Stimulated activated CD4-positive, alpha-beta T cell treated with anti-CD3 and anti-CD28 coated beads, Interleukin-1b, Interleukin-23, amount 100 ng/mL, for 4 hours (primary cell): ENCODE results near the gene C1QTNF3.

Experiments used
- DNase-seq, 2 donors: peaks; one replicate each; pipeline ENCODE4 v3.0.0-alpha.2; 2020; ENCODE audit warnings: low read depth in 2 of 2

Gene C1QTNF3

DNA sequence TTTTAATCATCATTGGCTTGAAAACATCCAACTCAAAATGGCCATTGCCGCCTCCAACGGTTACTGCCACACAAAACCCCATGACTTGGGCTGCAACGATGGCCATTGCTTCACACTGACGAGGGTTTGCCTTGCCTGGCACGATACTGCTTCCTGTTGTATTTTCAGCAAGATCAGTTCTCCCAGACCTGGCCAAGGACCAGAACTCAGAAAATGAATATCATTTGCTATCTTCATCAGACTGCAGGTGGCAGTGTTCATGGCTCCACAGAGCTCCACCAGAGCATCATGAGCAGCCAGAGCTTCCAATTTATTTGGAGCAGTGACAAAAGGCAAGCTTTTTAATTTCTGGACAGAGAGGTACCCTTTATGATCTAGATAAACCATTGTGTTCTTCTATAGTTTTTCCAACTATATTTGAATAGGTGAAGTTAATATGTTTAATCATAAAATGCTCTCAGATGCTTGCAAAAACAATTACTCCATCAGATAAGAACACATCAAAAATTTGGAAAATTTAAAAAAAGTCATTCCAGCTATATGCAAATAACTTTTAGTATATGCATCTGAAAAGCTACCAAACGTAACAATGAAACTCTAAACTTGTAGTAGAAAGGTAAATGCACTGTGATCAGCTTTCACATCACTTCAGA lies 45.6 kb downstream of the C1QTNF3 start:
- peak in 1 of 2 donors; percentile 8 for DNase-seq

DNA sequence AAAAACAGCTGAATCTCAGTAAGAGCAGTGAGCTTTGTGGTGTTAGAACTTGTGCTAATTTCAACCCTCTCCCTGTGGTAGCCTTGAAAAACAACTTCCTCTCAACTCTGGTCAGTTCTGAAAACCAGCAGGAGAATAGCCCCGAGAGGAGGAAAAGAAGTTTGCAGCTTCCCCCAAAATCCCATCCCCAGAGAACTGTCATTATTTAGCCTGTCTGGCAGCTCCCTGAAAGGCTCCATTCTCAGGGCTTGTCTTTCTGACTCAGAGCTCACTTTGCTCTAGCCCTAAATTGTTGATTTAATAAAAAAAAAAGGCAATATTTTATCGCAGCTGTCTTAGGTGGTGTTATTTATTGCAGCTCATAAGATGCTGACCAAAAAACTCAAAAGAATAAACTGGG lies 47.1 kb downstream of the C1QTNF3 start:
- no peak for DNase-seq

DNA sequence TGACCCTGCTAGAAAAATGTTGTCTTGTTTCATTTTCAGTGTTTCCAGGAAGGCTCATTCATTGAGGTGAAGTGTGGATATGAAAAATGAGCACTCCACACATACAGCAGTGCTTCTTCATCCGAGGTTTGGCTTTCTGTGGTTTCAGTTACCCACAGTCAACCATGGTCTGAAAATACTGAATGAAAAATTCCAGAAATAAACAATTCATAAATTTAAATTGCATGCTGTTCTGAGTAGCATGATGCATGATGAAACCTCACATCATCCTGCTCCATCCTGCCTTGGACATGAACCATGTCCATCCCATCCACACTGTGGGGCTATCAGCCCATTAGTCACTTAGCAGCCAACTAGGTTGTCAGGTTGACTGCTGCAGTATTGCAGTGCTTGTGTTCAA lies 48.2 kb downstream of the C1QTNF3 start:
- DNase-seq = no peak

DNA sequence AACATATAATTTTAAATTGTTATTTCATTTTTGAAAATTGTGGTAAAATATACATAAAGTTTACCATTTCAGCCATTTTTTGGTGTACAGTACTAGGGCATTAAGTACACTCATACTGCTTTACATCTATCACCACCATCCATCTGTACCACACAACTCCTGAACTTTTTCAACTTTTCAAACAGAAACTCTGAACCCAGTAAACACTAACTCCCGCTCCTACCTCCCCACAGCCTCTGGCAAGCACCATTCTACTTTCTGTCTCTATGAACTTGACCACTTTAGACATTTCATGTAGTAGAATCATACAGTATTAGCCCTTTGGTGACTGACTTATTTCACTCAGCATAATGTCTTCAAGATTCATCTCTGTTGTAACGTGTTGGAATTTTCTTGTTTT lies 50.1 kb downstream of the C1QTNF3 start:
- DNase-seq = no peak

DNA sequence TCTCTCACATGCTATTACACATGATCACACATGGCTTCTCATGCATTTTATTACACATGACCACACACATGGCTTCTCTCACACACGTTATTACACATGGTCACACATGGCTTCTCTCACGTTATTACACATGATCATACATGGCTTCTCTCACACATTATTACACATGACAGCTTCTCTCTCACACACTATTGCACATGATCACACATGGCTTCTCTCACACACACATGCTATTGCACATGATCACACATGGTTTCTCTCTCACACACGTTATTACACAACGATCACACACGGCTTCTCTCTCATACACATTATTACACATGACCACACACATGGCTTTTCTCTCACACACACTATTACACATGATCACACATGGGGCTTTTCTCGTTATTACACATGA lies 57.6 kb downstream of the C1QTNF3 start:
- DNase-seq = no peak

DNA sequence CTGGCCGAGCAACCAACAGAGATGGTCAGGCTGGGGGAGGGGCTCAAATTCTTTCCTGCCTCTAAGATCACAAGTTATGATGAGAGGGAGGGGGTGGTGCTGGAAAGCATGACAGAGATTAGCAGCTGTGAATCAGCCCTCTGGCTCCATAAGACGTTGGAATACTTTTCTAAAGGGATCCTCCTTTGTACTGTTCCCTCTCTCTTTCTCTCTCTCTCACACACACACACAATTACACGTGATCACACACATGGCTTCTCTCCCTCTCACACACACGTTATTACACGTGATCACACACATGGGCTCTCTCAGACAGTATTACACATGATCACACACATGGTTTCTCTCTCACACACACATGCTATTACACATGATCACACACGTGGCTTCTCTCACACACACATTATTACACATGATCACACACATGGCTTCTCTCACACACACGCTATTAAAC lies 58.3 kb downstream of the C1QTNF3 start, which contains the start of gene SLC45A2:
Gene SLC45A2, minus strand, starts transcription at position 23 of the 454 bp plus-strand sequence. CDS start 110 bp downstream, outside the sequence.
- DNase-seq = no peak

DNA sequence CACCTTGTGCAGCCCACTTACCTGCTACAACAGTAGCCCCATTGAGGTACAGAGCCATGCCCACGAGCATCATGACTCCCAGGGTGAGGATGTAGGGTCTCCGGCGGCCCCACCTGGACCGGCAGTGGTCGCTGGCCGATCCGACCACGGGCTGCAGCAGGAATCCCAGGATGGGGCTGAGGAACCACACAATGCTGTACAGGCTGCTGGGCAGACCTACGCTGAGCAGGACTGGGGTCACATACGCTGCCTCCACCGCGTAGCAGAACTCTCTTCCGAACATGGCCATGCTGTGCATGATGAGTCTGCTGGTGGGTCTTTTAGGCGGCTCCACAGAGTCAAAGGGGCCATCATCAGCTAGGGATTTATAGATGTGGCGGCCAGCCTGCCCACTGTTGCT lies 58.8 kb downstream of the C1QTNF3 start:
- DNase-seq = no peak

DNA sequence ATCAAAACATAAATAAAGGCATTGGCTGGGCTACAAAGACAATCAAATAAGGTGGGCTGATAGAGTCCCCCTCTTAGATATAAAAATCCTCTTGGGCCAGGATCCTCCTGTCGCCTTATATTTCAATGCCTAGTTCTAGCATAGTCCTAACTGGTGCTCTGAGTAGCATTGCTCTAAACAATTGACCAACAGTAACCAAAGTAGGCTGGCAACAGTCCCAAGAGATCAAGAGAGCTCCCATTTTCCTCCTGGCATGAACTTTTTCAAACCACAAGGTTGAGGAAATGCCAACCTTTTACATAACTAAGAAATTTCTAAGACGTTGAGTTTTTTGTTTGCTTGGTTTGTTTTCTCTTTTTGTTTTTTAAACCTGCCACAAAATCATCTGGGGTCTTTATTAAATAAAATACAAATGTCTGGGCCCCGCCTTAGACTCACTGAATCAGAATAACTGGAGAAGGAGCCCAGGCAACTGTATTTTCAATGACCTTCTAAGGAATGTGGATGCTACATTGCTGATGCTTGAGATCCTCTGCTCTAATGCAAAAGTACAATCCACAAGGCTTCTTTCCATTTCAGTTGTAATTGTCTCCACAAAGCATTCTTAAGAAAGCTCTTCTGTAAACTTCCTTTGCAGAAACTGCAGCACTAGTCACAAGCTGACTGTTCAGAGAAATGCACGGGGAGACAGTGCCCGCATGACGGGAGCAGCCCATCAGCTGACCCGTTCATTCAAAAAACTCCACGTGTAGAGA lies 61.4 kb downstream of the C1QTNF3 start:
- DNase-seq = no peak

DNA sequence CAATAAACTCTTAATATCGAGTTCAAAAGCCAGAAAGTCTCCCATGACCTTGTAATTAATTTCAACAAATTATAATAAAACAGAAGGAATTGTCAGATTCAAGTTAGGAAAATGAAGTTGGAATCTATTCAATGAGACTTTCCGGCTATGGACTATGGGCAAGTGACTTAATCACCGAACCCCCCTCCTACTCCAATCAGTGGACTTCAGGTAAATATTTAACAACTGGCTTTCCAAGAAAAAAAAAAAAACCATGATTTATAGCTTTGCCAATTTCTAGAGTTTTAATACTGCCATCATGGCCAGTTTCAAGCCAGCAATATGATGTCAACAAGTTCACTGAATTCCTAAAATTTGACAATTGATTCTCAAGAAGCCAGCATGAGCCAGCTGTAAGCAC lies 63.0 kb downstream of the C1QTNF3 start:
- no peak for DNase-seq

DNA sequence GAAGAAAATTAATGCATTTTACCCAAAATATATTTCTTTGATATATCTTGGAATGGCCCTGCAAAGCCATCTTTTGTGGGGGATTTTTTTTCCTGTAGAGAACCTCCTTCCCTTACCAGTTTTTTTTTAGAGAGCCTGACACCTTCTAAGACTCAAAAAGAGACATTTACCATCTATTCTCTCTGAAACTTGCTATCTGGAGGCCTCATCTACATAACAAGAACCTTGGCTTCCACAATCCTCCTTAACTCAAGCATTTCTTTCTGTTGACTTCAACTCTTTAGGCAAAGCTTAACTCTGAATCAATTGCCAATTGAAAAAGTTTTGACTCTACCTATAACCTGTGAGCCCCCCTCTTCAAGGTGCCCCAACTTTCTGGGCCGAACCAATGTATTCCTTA lies 64.7 kb downstream of the C1QTNF3 start:
- DNase-seq = no peak

DNA sequence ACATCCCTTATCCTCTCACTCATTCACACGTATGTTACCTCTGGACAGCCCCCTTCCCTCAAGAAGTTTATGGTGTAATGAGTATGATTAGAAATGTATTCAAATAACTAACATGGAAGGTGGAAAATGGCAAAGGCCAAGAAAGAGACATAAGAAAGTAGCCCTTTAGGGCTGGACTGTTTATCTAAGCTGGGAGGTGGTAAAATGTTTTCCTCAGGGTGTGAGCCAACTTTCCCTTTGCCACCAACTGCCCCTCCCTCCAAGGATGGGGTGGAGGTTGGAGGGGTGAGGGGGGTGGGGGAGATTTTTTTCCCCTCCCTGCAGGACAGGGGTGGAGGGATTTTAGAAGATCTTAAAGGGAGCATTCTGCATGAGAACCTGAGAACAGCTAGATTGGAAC lies 66.7 kb downstream of the C1QTNF3 start:
- no peak for DNase-seq

DNA sequence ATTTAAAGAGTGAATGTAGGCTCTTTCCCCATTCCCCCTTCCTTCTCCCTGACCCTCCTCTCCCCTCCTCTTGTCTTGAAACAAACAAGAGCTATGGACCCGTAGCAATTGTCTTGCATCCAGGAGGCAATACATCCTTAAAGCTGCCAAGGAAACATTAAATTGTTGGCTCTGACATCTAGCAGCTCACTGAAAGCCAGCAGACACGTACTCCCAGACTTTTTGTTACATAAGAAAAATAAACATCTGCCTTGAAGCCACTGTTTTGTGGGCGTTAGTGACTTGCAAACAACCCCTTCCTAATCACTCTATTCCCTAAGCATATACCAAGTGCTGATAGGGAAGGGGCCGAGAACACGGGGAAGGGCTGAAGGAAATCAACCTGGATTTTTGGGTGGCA lies 67.2 kb downstream of the C1QTNF3 start:
- DNase-seq = no peak

DNA sequence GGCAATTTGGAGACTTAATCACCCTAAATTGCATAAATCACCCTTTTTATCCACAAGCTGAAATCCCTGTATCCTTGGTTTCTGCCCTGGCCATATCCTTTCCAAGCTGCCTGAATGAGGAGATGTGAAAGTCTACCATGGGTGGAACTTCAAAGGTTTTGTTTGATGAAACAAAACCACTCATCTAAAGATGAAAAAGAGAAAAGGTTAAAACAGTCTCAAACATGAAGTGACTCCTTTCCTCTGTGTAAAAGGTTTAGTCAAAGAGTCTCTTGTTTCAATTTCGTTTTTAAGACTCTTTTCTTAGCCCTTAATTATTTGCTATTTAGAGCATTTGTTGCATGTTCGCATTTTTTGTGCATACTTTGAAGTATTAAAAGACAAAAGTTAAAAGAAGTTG lies 69.7 kb downstream of the C1QTNF3 start:
- no peak for DNase-seq

DNA sequence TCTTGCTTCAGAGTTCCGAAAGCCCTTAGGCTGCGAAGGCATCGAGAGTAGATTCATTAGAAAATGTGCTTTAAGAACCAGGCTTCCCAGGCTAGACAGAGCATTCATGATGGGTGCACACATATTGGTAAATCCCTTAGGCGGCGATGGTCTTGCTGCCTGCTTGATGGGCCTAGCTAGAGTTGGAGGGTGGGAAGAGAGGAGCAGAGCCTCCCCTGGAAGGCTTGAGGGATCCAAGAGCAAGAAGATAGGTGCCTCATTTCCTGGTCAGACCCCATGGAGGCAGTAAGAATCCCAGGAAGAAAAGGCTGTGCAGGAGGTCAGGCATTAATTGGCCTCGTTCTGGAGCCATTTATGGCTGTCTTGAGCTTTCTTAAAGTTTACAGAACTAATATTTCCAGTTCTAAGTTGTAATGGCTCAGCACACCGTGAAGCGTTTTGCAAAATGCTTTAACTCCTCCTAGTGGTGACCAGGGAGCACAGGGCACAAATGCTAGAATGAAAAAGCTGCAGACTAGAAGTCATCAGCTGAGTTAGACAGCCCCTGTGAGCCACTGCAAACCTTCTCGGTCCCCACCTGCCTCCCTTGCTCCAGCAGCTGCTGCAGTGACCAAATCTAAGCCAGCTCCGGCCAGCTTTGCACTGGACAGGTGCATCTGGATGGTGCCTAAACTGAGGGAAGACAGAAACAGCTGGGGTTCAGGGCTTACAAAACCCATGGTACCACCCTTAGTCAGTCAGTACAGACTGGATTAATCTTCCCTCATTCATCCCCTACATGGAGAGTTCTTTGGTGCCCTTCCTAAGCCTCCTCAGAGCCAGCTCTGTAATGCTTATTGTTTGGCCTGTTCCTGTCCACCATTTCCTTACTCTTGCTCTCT lies 73.2 kb downstream of the C1QTNF3 start:
- DNase-seq = no peak

DNA sequence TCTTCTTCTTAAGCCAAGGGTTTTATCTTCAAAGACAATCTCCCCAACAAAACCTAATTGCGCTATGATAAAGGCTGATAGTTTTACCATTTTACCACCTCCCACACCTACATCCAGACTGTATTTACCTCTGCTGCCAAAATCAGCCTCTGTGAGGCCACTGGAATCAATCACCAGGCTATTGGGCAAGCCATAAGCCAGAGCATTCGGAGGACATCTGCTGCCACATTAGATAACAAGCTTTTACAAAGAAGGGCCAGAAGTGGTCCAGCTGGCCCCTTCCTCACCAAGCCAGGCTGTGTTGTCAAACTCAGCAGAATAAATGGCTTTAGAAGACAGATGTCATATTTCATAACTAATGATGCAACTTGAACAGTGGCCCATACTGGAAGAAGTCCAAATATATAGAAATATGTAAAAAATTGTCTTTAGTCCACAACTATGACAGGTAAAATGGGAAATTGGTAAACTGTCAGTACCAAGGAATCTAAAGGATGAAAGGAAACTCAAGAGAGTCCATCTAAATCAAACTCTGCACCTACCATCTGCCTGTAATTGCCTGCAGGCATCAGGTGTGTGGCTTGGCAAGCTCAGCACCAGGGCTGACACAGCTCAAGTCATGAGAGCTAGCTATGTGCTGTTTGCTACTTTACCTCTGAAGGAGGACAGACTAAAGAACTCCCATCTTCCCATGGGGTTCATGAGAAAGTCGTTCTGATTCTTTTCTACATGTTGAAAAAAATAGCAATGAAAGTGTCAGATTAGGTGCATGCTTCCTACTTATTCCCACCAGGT lies 74.6 kb downstream of the C1QTNF3 start:
- DNase-seq = no peak
